Colonic mucosa (tissue), 4 donors: Measurements from ENCODE around the gene PRSS53. TPM values are rescaled to one million over a fixed set of nuclear protein-coding genes. Genes with fewer than 3 reads are reported as not detected.

Experiments
- DNase-seq: peaks from one replicate; pipeline ENCODE4 v3.0.0-alpha.2; 2020
- H3K27ac ChIP-seq: fragments of 200-600 bp; one replicate; pipeline ENCODE4 v1.8.0; 2021
- H3K27me3 ChIP-seq: fragments of 200-600 bp; one replicate; pipeline ENCODE4 v1.8.0; 2021
- H3K36me3 ChIP-seq: fragments of 200-600 bp; one replicate; pipeline ENCODE4 v1.8.0; 2021
- H3K4me1 ChIP-seq: fragments of 200-600 bp; one replicate; pipeline ENCODE4 v1.8.0; 2021; ENCODE audit warnings: mild to moderate bottlenecking
- H3K4me3 ChIP-seq: fragments of 200-600 bp; one replicate; pipeline ENCODE4 v1.8.0; 2021
- H3K9ac ChIP-seq, 2 donors: one replicate each; pipeline ENCODE4 v1.7.0; 2013; ENCODE audit warnings: control low read depth in 2 of 2, low read depth in 2 of 2, low read length in 2 of 2
- H3K9me3 ChIP-seq: fragments of 200-600 bp; one replicate; pipeline ENCODE4 v1.8.0; 2021
- intact Hi-C: fragments of 100-400 bp; cut with DNase I; formaldehyde crosslinking; loops from one replicate; pipeline ENCODE4 v1.14.1; 2022
- total RNA-seq, 2 donors: library from RNA; stranded (reverse); fragmentation: NEBNext Ultra II Directional in 1 of 2; extraction: Animal tissue kit (Norgen Biotek cat#: 25700) in 1 of 2; gene quantifications; one replicate each; pipeline ENCODE4 v1.2.1, GENCODE V29; 2021
- TF ChIP-seq, protein P1 (sequence below): fragments of 200-600 bp; IDR thresholded peaks from one replicate; pipeline ENCODE4 v1.8.0; 2022; ENCODE audit warnings: antibody characterized with exemption, mild to moderate bottlenecking
- donor health status: healthy.
- donor health status: DM: no; HTN: no; CAD: no.
- donor health status: DM: no; HTN: no; CAD: no.

The PRSS53 gene
- total RNA-seq, 2 donors from 2014 or later: 0.77 to 2.6 TPM

- Histone ChIP-seq H3K9ac (no peak overlapping the region), H3K4me1 (no peaks in the 10 kb centered on the region), H3K36me3 (no peaks in the 10 kb centered on the region), H3K27me3 (no peaks in the 10 kb centered on the region), H3K4me3 (no peak overlapping the region), H3K27ac (no peak overlapping the region), H3K9me3 (no peaks in the 10 kb centered on the region)
- no peak for DNase-seq
- intact Hi-C loops: no loop called here
- TF ChIP-seq, protein P1, sequence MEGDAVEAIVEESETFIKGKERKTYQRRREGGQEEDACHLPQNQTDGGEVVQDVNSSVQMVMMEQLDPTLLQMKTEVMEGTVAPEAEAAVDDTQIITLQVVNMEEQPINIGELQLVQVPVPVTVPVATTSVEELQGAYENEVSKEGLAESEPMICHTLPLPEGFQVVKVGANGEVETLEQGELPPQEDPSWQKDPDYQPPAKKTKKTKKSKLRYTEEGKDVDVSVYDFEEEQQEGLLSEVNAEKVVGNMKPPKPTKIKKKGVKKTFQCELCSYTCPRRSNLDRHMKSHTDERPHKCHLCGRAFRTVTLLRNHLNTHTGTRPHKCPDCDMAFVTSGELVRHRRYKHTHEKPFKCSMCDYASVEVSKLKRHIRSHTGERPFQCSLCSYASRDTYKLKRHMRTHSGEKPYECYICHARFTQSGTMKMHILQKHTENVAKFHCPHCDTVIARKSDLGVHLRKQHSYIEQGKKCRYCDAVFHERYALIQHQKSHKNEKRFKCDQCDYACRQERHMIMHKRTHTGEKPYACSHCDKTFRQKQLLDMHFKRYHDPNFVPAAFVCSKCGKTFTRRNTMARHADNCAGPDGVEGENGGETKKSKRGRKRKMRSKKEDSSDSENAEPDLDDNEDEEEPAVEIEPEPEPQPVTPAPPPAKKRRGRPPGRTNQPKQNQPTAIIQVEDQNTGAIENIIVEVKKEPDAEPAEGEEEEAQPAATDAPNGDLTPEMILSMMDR: no peak
Measured at GRCh38 chr16:31085873-31086628, 2.7 kb downstream of the PRSS53 start.

DNA sequence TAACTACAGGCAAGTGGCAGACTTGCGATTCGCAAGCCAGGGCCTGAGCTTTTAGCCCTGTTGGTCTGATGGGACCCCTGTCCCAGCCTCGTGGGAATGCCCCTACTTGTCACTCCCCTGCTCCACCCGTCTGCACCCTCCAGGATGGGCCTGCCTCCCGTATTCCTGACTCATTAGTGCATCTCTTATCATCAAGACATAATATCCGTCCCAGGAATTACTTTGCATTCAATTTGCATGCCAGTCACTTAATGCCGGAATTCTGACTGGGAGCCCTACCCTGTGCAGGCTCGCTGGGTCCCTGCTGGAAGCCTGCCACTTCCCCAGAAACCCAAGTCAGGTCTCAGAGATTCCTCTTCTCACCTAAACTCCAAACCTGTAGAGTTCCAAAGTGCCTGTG lies 3.3 kb downstream of the PRSS53 start:
- Histone ChIP-seq H3K9me3 (no peaks in the 10 kb centered on the region), H3K4me3 (no peak overlapping the region), H3K9ac (no peak overlapping the region), H3K36me3 (no peaks in the 10 kb centered on the region), H3K4me1 (no peaks in the 10 kb centered on the region), H3K27me3 (no peaks in the 10 kb centered on the region), H3K27ac (no peak overlapping the region)
- DNase-seq: no peak
- TF ChIP-seq, protein P1: no peak
- intact Hi-C loops: no loop called here

- no peak for DNase-seq
- intact Hi-C loops: no loop called here
- Histone ChIP-seq H3K36me3 (no peaks in the 10 kb centered on the region), H3K27ac (no peak overlapping the region), H3K4me1 (no peaks in the 10 kb centered on the region), H3K9ac (no peak overlapping the region), H3K27me3 (no peaks in the 10 kb centered on the region), H3K4me3 (no peak overlapping the region), H3K9me3 (no peaks in the 10 kb centered on the region)
- TF ChIP-seq, protein P1: no peak
Measured at GRCh38 chr16:31084584-31085302, 4.0 kb downstream of the PRSS53 start.

- Histone ChIP-seq H3K4me3 (no peak overlapping the region), H3K4me1 (no peaks in the 10 kb centered on the region), H3K27me3 (no peaks in the 10 kb centered on the region), H3K9me3 (no peaks in the 10 kb centered on the region), H3K9ac (no peak overlapping the region), H3K36me3 (peaks cover 5% of the 10 kb centered on the region), H3K27ac (no peak overlapping the region)
- intact Hi-C loops: no loop called here
- TF ChIP-seq, protein P1: no peak
- DNase-seq: no peak
Measured at GRCh38 chr16:31083981-31084380, 4.8 kb downstream of the PRSS53 start.

GRCh38 chr16:31083556-31083955 lies 5.2 kb downstream of the PRSS53 start:
- Histone ChIP-seq H3K9ac (no peak overlapping the region), H3K27me3 (no peaks in the 10 kb centered on the region), H3K4me1 (no peaks in the 10 kb centered on the region), H3K36me3 (peaks cover 9% of the 10 kb centered on the region), H3K27ac (no peak overlapping the region), H3K4me3 (no peak overlapping the region), H3K9me3 (no peaks in the 10 kb centered on the region)
- intact Hi-C loops: no loop called here
- TF ChIP-seq, protein P1: no peak
- DNase-seq: no peak
